OCI-LY1 (cell line): ENCODE measurements around the gene LARP4B.

Experiments used
- H2AFZ ChIP-seq: fragments of 200-600 bp; sonication (generic), shearing (Covaris generic); 2 replicates; pipeline ENCODE4 v1.6.0; 2014; ENCODE audit warnings: antibody characterized with exemption, mild to moderate bottlenecking, low read length
- H3F3A ChIP-seq: fragments of 200-600 bp; sonication (generic), shearing (Covaris generic); 2 replicates; pipeline ENCODE4 v1.6.0; 2014; ENCODE audit warnings: mild to moderate bottlenecking, antibody characterized with exemption, low read length, moderate library complexity; ENCODE audit not compliant: insufficient read depth
- H3K27ac ChIP-seq: fragments of 200-600 bp; sonication (generic); 2 replicates; pipeline ENCODE4 v1.5.1; 2014; ENCODE audit warnings: low read length, mixed run types, mild to moderate bottlenecking, low read depth; ENCODE audit not compliant: poor library complexity, severe bottlenecking
- H3K27me3 ChIP-seq: fragments of 200-600 bp; sonication (generic); 2 replicates; pipeline ENCODE4 v1.6.0; 2014; ENCODE audit warnings: antibody characterized with exemption, mild to moderate bottlenecking, low read length, moderate library complexity; ENCODE audit not compliant: insufficient read depth
- H3K36me3 ChIP-seq: fragments of 200-600 bp; sonication (generic); 2 replicates; pipeline ENCODE4 v1.6.1; 2014; ENCODE audit warnings: mild to moderate bottlenecking, antibody characterized with exemption, low read length, moderate library complexity, mixed read lengths; ENCODE audit not compliant: insufficient read depth
- H3K4me1 ChIP-seq: fragments of 200-600 bp; sonication (generic); 2 replicates; pipeline ENCODE4 v1.5.1; 2014; ENCODE audit warnings: mild to moderate bottlenecking, low read length, moderate library complexity; ENCODE audit not compliant: insufficient read depth, severe bottlenecking
- H3K4me2 ChIP-seq: fragments of 200-600 bp; sonication (generic), shearing (Covaris generic); 2 replicates; pipeline ENCODE4 v1.6.1; 2014; ENCODE audit warnings: low read length
- H3K4me3 ChIP-seq: fragments of 200-600 bp; sonication (generic); 2 replicates; pipeline ENCODE4 v1.5.1; 2014; ENCODE audit warnings: low read length, low read depth, mild to moderate bottlenecking, mixed read lengths; ENCODE audit not compliant: poor library complexity, severe bottlenecking
- H3K79me2 ChIP-seq: fragments of 200-600 bp; shearing (Covaris generic); 2 replicates; pipeline ENCODE4 v1.6.1; 2016; ENCODE audit warnings: mixed run types, low read length, mixed read lengths; ENCODE audit not compliant: insufficient read depth
- H3K9ac ChIP-seq: fragments of 200-600 bp; sonication (generic), shearing (Covaris generic); 2 replicates; pipeline ENCODE4 v1.6.1; 2014; ENCODE audit warnings: mild to moderate bottlenecking, low read length, mixed read lengths
- H3K9me2 ChIP-seq: fragments of 200-600 bp; sonication (generic), shearing (Covaris generic); 2 replicates; pipeline ENCODE4 v1.6.1; 2014; ENCODE audit warnings: low read depth, mild to moderate bottlenecking, low read length, mixed read lengths
- H3K9me3 ChIP-seq: fragments of 200-600 bp; shearing (Covaris generic); 2 replicates; pipeline ENCODE4 v1.6.1; 2014; ENCODE audit warnings: low read length, mixed read lengths
- H4K20me1 ChIP-seq: fragments of 200-600 bp; sonication (generic), shearing (Covaris generic); 2 replicates; pipeline ENCODE4 v1.6.0; 2016; ENCODE audit warnings: mild to moderate bottlenecking, low read length; ENCODE audit not compliant: insufficient read depth
- CTCF ChIP-seq: fragments of 200-600 bp; sonication (generic), shearing (Covaris generic); IDR thresholded peaks from 2 replicates; pipeline ENCODE4 v1.5.1; 2017; ENCODE audit warnings: mild to moderate bottlenecking, antibody characterized with exemption, low read length, moderate library complexity, mixed read lengths
- EZH2 ChIP-seq: fragments of 200-600 bp; sonication (generic), shearing (Covaris generic); IDR thresholded peaks from 2 replicates; pipeline ENCODE4 v1.8.0; 2017; ENCODE audit warnings: borderline replicate concordance, mixed run types, mild to moderate bottlenecking, antibody characterized with exemption, low read length, moderate library complexity, mixed read lengths

Gene LARP4B

DNA sequence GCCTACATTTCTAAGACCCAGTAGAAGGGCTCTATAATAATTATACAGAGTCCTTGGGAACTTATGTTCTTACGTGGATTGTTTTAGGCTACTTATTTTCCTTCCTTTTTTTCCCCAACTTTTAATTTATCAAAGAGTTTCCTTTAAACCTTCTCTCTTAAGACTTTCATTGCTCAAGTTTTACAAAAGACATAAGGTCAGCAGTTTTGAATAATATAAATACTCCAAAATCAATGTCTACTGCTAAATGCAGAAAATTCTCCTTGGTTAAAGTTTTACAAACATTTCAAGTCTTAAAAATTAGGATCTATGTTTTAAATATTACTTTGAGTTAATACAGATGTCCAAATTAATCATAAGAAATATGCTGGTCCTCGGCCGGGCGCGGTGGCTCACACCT lies 97.0 kb downstream of the LARP4B start:
- TF ChIP-seq EZH2 (no peak), CTCF (no peak)
- H3K9me2 ChIP-seq: no peaks in the 10 kb centered on the region
- no peak overlapping the region for H3K4me2 ChIP-seq
- no peak overlapping the region for H2AFZ ChIP-seq
- no peaks in the 10 kb centered on the region for H3K9me3 ChIP-seq
- H3K79me2 ChIP-seq: peaks cover 8% of the 10 kb centered on the region; the same call in 1 of the 2 replicates
- no peaks in the 10 kb centered on the region for H3F3A ChIP-seq
- peaks cover 79% of the 10 kb centered on the region for H3K36me3 ChIP-seq
- no peak overlapping the region for H3K4me3 ChIP-seq
- H3K4me1 ChIP-seq: no peaks in the 10 kb centered on the region
- no peaks in the 10 kb centered on the region for H3K27me3 ChIP-seq
- H3K27ac ChIP-seq: no peak overlapping the region
- H3K9ac ChIP-seq: no peak overlapping the region
- H4K20me1 ChIP-seq: no peaks in the 10 kb centered on the region; the same call in 1 of the 2 replicates

- TF ChIP-seq CTCF (no peak), EZH2 (no peak)
- H4K20me1 ChIP-seq: no peaks in the 10 kb centered on the region
- no peak overlapping the region for H3K4me3 ChIP-seq
- no peak overlapping the region for H3K4me2 ChIP-seq
- H3K4me1 ChIP-seq: no peaks in the 10 kb centered on the region
- no peaks in the 10 kb centered on the region for H3K9me3 ChIP-seq
- H3K36me3 ChIP-seq: peaks cover 91% of the 10 kb centered on the region
- no peaks in the 10 kb centered on the region for H3K27me3 ChIP-seq
- H3K79me2 ChIP-seq: no peaks in the 10 kb centered on the region
- H3K27ac ChIP-seq: no peak overlapping the region
- no peak overlapping the region for H3K9ac ChIP-seq
- no peaks in the 10 kb centered on the region for H3K9me2 ChIP-seq
- H3F3A ChIP-seq: no peaks in the 10 kb centered on the region
- H2AFZ ChIP-seq: no peak overlapping the region
Measured at GRCh38 chr10:829241-829640, 102.3 kb downstream of the LARP4B start.

DNA sequence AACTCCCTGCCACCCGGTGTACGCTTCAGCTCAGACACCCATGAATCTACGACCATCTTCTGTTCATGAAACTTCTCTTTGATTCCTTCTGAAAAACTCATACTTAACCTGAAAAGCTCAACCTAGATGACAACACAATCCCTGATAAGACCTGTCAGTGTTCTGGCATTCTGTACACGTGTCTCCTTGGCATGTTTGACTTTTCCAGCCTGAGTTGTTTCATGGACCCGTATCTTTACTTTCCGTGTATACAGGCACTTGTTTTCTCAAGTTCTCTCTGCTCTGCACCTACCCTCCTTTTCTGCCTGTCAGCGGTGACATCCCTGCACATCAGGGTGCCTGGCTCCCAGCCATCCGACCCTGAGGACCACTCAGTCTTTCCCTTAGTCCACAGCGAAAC lies 103.3 kb downstream of the LARP4B start:
- Histone ChIP-seq H3K4me3 (no peak overlapping the region), H2AFZ (no peak overlapping the region), H3K9me3 (no peaks in the 10 kb centered on the region), H3K27ac (no peak overlapping the region), H3K79me2 (no peaks in the 10 kb centered on the region), H3K9me2 (no peaks in the 10 kb centered on the region), H3F3A (no peaks in the 10 kb centered on the region), H3K36me3 (peaks cover 91% of the 10 kb centered on the region), H4K20me1 (no peaks in the 10 kb centered on the region), H3K4me2 (no peak overlapping the region), H3K27me3 (no peaks in the 10 kb centered on the region), H3K9ac (no peak overlapping the region), H3K4me1 (peaks cover 6% of the 10 kb centered on the region)
- TF ChIP-seq EZH2 (no peak), CTCF (no peak)
